DOHH2 (cell line): Measurements from ENCODE around the gene TFPT.

Experiments
- H3F3A ChIP-seq: fragments of 200-600 bp; sonication (generic), shearing (Covaris generic); 2 replicates; pipeline ENCODE4 v1.6.0; 2016; ENCODE audit warnings: antibody characterized with exemption, mild to moderate bottlenecking; ENCODE audit not compliant: control insufficient read depth, insufficient read depth
- H3K27ac ChIP-seq: fragments of 200-600 bp; sonication (generic); 2 replicates; pipeline ENCODE4 v1.5.1; 2014; ENCODE audit warnings: low read depth, mild to moderate bottlenecking, low read length, moderate library complexity
- H3K27me3 ChIP-seq: fragments of 200-600 bp; sonication (generic); 2 replicates; pipeline ENCODE4 v1.6.1; 2014; ENCODE audit warnings: mild to moderate bottlenecking, low read length, mixed read lengths; ENCODE audit not compliant: control insufficient read depth
- H3K36me3 ChIP-seq: fragments of 200-600 bp; sonication (generic); 2 replicates; pipeline ENCODE4 v1.6.1; 2014; ENCODE audit warnings: mild to moderate bottlenecking, low read length, moderate library complexity, mixed read lengths; ENCODE audit not compliant: control insufficient read depth
- H3K4me1 ChIP-seq: fragments of 200-600 bp; sonication (generic); 2 replicates; pipeline ENCODE4 v1.6.1; 2014; ENCODE audit warnings: mild to moderate bottlenecking, low read length, mixed read lengths; ENCODE audit not compliant: control insufficient read depth
- H3K4me2 ChIP-seq: fragments of 200-600 bp; sonication (generic); 2 replicates; pipeline ENCODE4 v1.6.0; 2014; ENCODE audit warnings: mild to moderate bottlenecking, low read length, moderate library complexity
- H3K4me3 ChIP-seq: fragments of 200-600 bp; sonication (generic); 2 replicates; pipeline ENCODE4 v1.5.1; 2014; ENCODE audit warnings: mild to moderate bottlenecking, low read length, mixed read lengths
- H3K79me2 ChIP-seq: fragments of 200-600 bp; sonication (generic); 2 replicates; pipeline ENCODE4 v1.6.1; 2014; ENCODE audit warnings: mild to moderate bottlenecking, low read length, mixed read lengths; ENCODE audit not compliant: control insufficient read depth
- H3K9me2 ChIP-seq: fragments of 200-600 bp; sonication (generic); replicated peaks from 2 replicates; pipeline ENCODE4 v1.6.1; 2014; ENCODE audit warnings: mild to moderate bottlenecking, low read length, mixed read lengths; ENCODE audit not compliant: control insufficient read depth
- H3K9me3 ChIP-seq: fragments of 200-600 bp; sonication (generic); 2 replicates; pipeline ENCODE4 v1.6.1; 2014; ENCODE audit warnings: antibody characterized with exemption, low read length, mixed read lengths; ENCODE audit not compliant: control insufficient read depth, insufficient read depth
- H4K20me1 ChIP-seq: fragments of 200-600 bp; sonication (generic); 2 replicates; pipeline ENCODE4 v1.6.0; 2014; ENCODE audit warnings: low read depth, mild to moderate bottlenecking, antibody characterized with exemption, low read length, moderate library complexity; ENCODE audit not compliant: control insufficient read depth, insufficient read depth
- CTCF ChIP-seq: fragments of 200-600 bp; sonication (generic); IDR thresholded peaks from one replicate; pipeline ENCODE4 v1.5.1; 2014; ENCODE audit warnings: antibody characterized with exemption, mild to moderate bottlenecking, low read depth, low read length; ENCODE audit not compliant: poor library complexity, severe bottlenecking
- EZH2phosphoT487 ChIP-seq: fragments of 200-600 bp; sonication (generic); IDR thresholded peaks from 2 replicates; pipeline ENCODE4 v1.6.1; 2017; ENCODE audit warnings: borderline replicate concordance, mild to moderate bottlenecking, antibody characterized with exemption, low read length, moderate library complexity, mixed read lengths

TFPT gene

GRCh38 chr19:54081032-54081431, 34.4 kb downstream of the TFPT start, which contains the start of gene TARM1:
Gene TARM1, minus strand, starts transcription at chr19:54081365. Its CDS starts 25 bp downstream, at chr19:54081340.
- Histone ChIP-seq H4K20me1 (no peaks in the 10 kb centered on the region), H3F3A (no peaks in the 10 kb centered on the region), H3K4me3 (no peak within 1 kb of the TSS), H3K4me2 (no peak within 1 kb of the TSS), H3K4me1 (no peaks in the 10 kb centered on the region), H3K27ac (no peak within 1 kb of the TSS), H3K27me3 (no peaks in the 10 kb centered on the region), H3K9me3 (peaks cover 6% of the 10 kb centered on the region; the same call in 1 of the 2 replicates), H3K79me2 (no peaks in the 10 kb centered on the region), H3K36me3 (no peaks in the 10 kb centered on the region), H3K9me2 (no peaks in the 10 kb centered on the region)
- TF ChIP-seq EZH2phosphoT487: no peak
- TF ChIP-seq CTCF: no peak

GRCh38 chr19:54077334-54077733, 38.1 kb downstream of the TFPT start:
- no peaks in the 10 kb centered on the region for H3K9me2 ChIP-seq
- H3K27me3 ChIP-seq: no peaks in the 10 kb centered on the region
- TF ChIP-seq CTCF (no peak), EZH2phosphoT487 (no peak)
- H3K36me3 ChIP-seq: no peaks in the 10 kb centered on the region
- no peaks in the 10 kb centered on the region for H3K79me2 ChIP-seq
- no peak overlapping the region for H3K27ac ChIP-seq
- no peaks in the 10 kb centered on the region for H4K20me1 ChIP-seq
- H3K4me1 ChIP-seq: no peaks in the 10 kb centered on the region
- H3F3A ChIP-seq: no peaks in the 10 kb centered on the region
- H3K4me3 ChIP-seq: no peak overlapping the region
- no peak overlapping the region for H3K4me2 ChIP-seq
- H3K9me3 ChIP-seq: peaks cover 6% of the 10 kb centered on the region; the same call in 1 of the 2 replicates

GRCh38 chr19:54074851-54075250, 40.6 kb downstream of the TFPT start:
- no peak overlapping the region for H3K4me2 ChIP-seq
- no peaks in the 10 kb centered on the region for H3K9me2 ChIP-seq
- no peaks in the 10 kb centered on the region for H3K79me2 ChIP-seq
- no peak overlapping the region for H3K4me3 ChIP-seq
- no peaks in the 10 kb centered on the region for H3K4me1 ChIP-seq
- no peaks in the 10 kb centered on the region for H4K20me1 ChIP-seq
- H3K9me3 ChIP-seq: no peaks in the 10 kb centered on the region
- no peaks in the 10 kb centered on the region for H3K27me3 ChIP-seq
- TF ChIP-seq CTCF: no peak
- TF ChIP-seq EZH2phosphoT487: no peak
- H3K27ac ChIP-seq: no peak overlapping the region
- H3K36me3 ChIP-seq: no peaks in the 10 kb centered on the region
- H3F3A ChIP-seq: no peaks in the 10 kb centered on the region
